Kasumi-1 (cell line): Measurements from ENCODE around the gene TSGA10IP.

ENCODE experiments used
- DNase-seq, 2 experiments: peaks; one replicate each; lab custom pipeline; 2025; lab: John Stamatoyannopoulos, UW

Gene TSGA10IP

GRCh38 chr11:65976216-65977176 is 31.2 kb downstream of the TSGA10IP start:
- DNase-seq: no peak

GRCh38 chr11:65977621-65978390 is 32.5 kb downstream of the TSGA10IP start:
- DNase-seq: no peak

- no peak for DNase-seq
Observed at GRCh38 chr11:65978391-65979238, 33.3 kb downstream of the TSGA10IP start.

- no peak for DNase-seq
Observed at GRCh38 chr11:65979261-65979759, 34.0 kb downstream of the TSGA10IP start.

GRCh38 chr11:65981101-65981740 is 35.9 kb downstream of the TSGA10IP start:
- no peak for DNase-seq

GRCh38 chr11:65981972-65982823 is 36.9 kb downstream of the TSGA10IP start:
- no peak for DNase-seq

GRCh38 chr11:65982824-65983588 is 37.7 kb downstream of the TSGA10IP start:
- no peak for DNase-seq

- DNase-seq: no peak
Observed at GRCh38 chr11:65983589-65983987, 38.3 kb downstream of the TSGA10IP start.

- no peak for DNase-seq
Observed at GRCh38 chr11:65987336-65987735, 42.1 kb downstream of the TSGA10IP start.

- peak; percentile 97 to 99 for DNase-seq
Observed at GRCh38 chr11:65988791-65989592, 43.7 kb downstream of the TSGA10IP start.

GRCh38 chr11:65992056-65992455 is 46.8 kb downstream of the TSGA10IP start:
- DNase-seq: no peak

GRCh38 chr11:65997286-65997685 is 52.0 kb downstream of the TSGA10IP start:
- DNase-seq: peak in 1 of 2 experiments; percentile 9

- peak; percentile 100 for DNase-seq
Observed at GRCh38 chr11:66001942-66002647, 56.8 kb downstream of the TSGA10IP start, which contains the start of the genes BANF1 and EIF1AD. Gene BANF1, plus strand, starts transcription at chr11:66002503. Its CDS starts 748 bp downstream, at chr11:66003251. Gene EIF1AD, minus strand, starts transcription at chr11:66002157. Its CDS starts 1,768 bp downstream, at chr11:66000389.

- peak in 1 of 2 experiments; percentile 51 for DNase-seq
Observed at GRCh38 chr11:66002648-66003225, 57.5 kb downstream of the TSGA10IP start.

GRCh38 chr11:66003291-66003690 is 58.0 kb downstream of the TSGA10IP start:
- DNase-seq: no peak

- DNase-seq: no peak
Observed at GRCh38 chr11:66004186-66004585, 58.9 kb downstream of the TSGA10IP start.

GRCh38 chr11:66006134-66006890 is 61.0 kb downstream of the TSGA10IP start:
- no peak for DNase-seq
